Measurements from ENCODE around the gene HAGH. TPM values are rescaled to one million over a fixed set of nuclear protein-coding genes. Genes with fewer than 3 reads are reported as not detected.

The HAGH gene
- total RNA-seq, 1 donor from 2014 or later = 31.1 TPM

- no peak for DNase-seq (ENCODE audit: low read depth, low spot score)
- H3K27ac Mint-ChIP-seq (ENCODE audit: unreplicated experiment) = peak overlapping the region; percentile 27
- peaks cover 6% of the 10 kb centered on the region for H3K27me3 Mint-ChIP-seq (ENCODE audit: low read depth)
- peaks cover 6% of the 10 kb centered on the region for H3K36me3 Mint-ChIP-seq (ENCODE audit: low read depth)
- no peak for TF ChIP-seq CTCF (conservative IDR thresholded peaks at IDR 0.05)
- no peaks in the 10 kb centered on the region for H3K9me3 Mint-ChIP-seq
- peaks cover 8% of the 10 kb centered on the region for H3K4me1 Mint-ChIP-seq
- H3K4me3 Mint-ChIP-seq = peak overlapping the region; percentile 86
Observed at GRCh38 chr16:1773703-1774447, 52.8 kb downstream of the HAGH start.

- Mint-ChIP-seq H3K4me3 (peak within 1 kb of the TSS; percentile 99), H3K27ac (ENCODE audit: unreplicated experiment) (peak within 1 kb of the TSS; percentile 98), H3K36me3 (ENCODE audit: low read depth) (peaks cover 6% of the 10 kb centered on the region), H3K4me1 (peaks cover 8% of the 10 kb centered on the region), H3K27me3 (ENCODE audit: low read depth) (peaks cover 6% of the 10 kb centered on the region), H3K9me3 (no peaks in the 10 kb centered on the region)
- TF ChIP-seq CTCF (conservative IDR thresholded peaks at IDR 0.05) = peak; percentile 92
- DNase-seq (ENCODE audit: low read depth, low spot score) = peak; percentile 84
Observed at GRCh38 chr16:1772908-1773702, 53.5 kb downstream of the HAGH start, which contains the start of gene MRPS34. Gene MRPS34 (minus strand): TSS chr16:1773134. CDS start chr16:1773119, 15 bp downstream.

- Mint-ChIP-seq H3K27me3 (ENCODE audit: low read depth) (peaks cover 6% of the 10 kb centered on the region), H3K9me3 (no peaks in the 10 kb centered on the region), H3K4me1 (peaks cover 8% of the 10 kb centered on the region), H3K4me3 (peak within 1 kb of the TSS; percentile 99), H3K27ac (ENCODE audit: unreplicated experiment) (peak within 1 kb of the TSS; percentile 98), H3K36me3 (ENCODE audit: low read depth) (peaks cover 6% of the 10 kb centered on the region)
- TF ChIP-seq CTCF (conservative IDR thresholded peaks at IDR 0.05) = no peak
- no peak for DNase-seq (ENCODE audit: low read depth, low spot score)
Observed at GRCh38 chr16:1772362-1772907, 54.2 kb downstream of the HAGH start, which contains the start of gene EME2. Gene EME2 (plus strand): TSS chr16:1772810. CDS start chr16:1773228, 418 bp downstream.

GRCh38 chr16:1771864-1772361 lies 54.7 kb downstream of the HAGH start:
- Mint-ChIP-seq H3K4me3 (peak overlapping the region; percentile 99), H3K27me3 (ENCODE audit: low read depth) (peaks cover 6% of the 10 kb centered on the region), H3K27ac (ENCODE audit: unreplicated experiment) (peak overlapping the region; percentile 98), H3K4me1 (peaks cover 8% of the 10 kb centered on the region), H3K36me3 (ENCODE audit: low read depth) (peaks cover 6% of the 10 kb centered on the region), H3K9me3 (no peaks in the 10 kb centered on the region)
- DNase-seq (ENCODE audit: low read depth, low spot score) = no peak
- TF ChIP-seq CTCF (conservative IDR thresholded peaks at IDR 0.05) = no peak

GRCh38 chr16:1771188-1771863 lies 55.3 kb downstream of the HAGH start, which contains the start of gene NME3:
Gene NME3 (minus strand): TSS chr16:1771543. CDS start chr16:1771534, 9 bp downstream.
- H3K27me3 Mint-ChIP-seq (ENCODE audit: low read depth) = peaks cover 6% of the 10 kb centered on the region
- H3K9me3 Mint-ChIP-seq = no peaks in the 10 kb centered on the region
- peak within 1 kb of the TSS; percentile 98 for H3K27ac Mint-ChIP-seq (ENCODE audit: unreplicated experiment)
- peaks cover 6% of the 10 kb centered on the region for H3K36me3 Mint-ChIP-seq (ENCODE audit: low read depth)
- peak within 1 kb of the TSS; percentile 99 for H3K4me3 Mint-ChIP-seq
- no peak for TF ChIP-seq CTCF (conservative IDR thresholded peaks at IDR 0.05)
- peak; percentile 60 for DNase-seq (ENCODE audit: low read depth, low spot score)
- H3K4me1 Mint-ChIP-seq = peaks cover 8% of the 10 kb centered on the region
